SK-N-SH treated with all-trans-retinoic acid at 6 μM for 48 hours (cell line): ENCODE measurements around the gene CRABP2.

Experiments
- ARNTL ChIP-seq: fragments of 450-650 bp; formaldehyde crosslinking; IDR thresholded peaks from 2 replicates; pipeline ENCODE4 v1.5.0; 2020; ENCODE audit warnings: low read depth, mild to moderate bottlenecking, moderate library complexity, borderline replicate concordance
- ISL1 ChIP-seq: fragments of 250-450 bp; sonication (Bioruptor Pico); IDR thresholded peaks from 2 replicates; pipeline ENCODE4 v2.1.2; 2022; ENCODE audit warnings: mild to moderate bottlenecking, moderate library complexity
- TF ChIP-seq, protein P1 (sequence below): fragments of 250-450 bp; sonication (Bioruptor Pico); IDR thresholded peaks from 2 replicates; pipeline ENCODE4 v1.5.1; 2020; ENCODE audit warnings: low read depth, mild to moderate bottlenecking, moderate library complexity

DNA sequence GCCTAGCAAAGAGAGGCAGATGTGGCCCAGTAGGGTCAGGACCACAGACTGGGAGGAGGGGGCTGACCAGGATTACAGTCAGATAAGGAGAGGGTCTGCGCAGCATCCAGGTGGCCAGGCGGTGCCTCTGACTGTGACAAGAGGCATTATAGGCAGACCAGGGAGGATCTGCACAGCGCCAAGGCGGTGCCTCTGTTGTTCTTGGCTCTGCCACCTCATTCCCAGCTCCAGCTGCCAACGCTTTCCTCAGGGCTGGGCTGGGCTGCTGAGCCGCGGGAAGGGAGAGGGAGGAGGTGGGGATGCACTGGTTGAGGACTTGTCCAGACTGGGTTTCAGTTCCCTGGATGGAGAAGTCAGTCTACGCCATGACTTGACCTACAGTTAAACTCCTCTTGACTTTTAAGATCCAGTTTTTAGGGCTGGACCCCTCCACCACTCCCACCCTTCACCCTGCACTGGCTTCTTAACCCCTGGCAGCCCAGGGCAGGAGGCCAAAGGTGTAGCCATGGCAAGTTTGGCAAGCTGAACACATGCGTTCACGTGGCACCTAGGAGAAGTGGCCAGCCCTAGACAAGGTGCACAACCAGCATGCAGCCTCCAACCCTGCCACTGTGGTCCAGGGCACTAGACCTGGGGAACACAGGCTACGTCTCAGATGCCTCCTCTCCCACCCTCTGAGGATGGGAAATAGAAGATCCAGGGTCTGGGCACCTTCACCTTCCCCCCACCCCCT is 4.5 kb upstream of the CRABP2 start:
- TF ChIP-seq ISL1 (CRISPR knock-in tag) (no peak), ARNTL (CRISPR knock-in tag) (no peak)
- TF ChIP-seq, protein P1, sequence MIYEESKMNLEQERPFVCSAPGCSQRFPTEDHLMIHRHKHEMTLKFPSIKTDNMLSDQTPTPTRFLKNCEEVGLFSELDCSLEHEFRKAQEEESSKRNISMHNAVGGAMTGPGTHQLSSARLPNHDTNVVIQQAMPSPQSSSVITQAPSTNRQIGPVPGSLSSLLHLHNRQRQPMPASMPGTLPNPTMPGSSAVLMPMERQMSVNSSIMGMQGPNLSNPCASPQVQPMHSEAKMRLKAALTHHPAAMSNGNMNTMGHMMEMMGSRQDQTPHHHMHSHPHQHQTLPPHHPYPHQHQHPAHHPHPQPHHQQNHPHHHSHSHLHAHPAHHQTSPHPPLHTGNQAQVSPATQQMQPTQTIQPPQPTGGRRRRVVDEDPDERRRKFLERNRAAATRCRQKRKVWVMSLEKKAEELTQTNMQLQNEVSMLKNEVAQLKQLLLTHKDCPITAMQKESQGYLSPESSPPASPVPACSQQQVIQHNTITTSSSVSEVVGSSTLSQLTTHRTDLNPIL, result no peak
